HG03575 (cell line): ENCODE results near the gene ZGRF1.

Experiments used
- ATAC-seq: cut with Tn5 transposase; IDR thresholded peaks from one replicate; pipeline ENCODE4 v1.9.1; 2021; ENCODE audit not compliant: unreplicated experiment, insufficient number of reproducible peaks, low FRiP score; ENCODE audit errors: extremely low read depth

Gene ZGRF1

DNA sequence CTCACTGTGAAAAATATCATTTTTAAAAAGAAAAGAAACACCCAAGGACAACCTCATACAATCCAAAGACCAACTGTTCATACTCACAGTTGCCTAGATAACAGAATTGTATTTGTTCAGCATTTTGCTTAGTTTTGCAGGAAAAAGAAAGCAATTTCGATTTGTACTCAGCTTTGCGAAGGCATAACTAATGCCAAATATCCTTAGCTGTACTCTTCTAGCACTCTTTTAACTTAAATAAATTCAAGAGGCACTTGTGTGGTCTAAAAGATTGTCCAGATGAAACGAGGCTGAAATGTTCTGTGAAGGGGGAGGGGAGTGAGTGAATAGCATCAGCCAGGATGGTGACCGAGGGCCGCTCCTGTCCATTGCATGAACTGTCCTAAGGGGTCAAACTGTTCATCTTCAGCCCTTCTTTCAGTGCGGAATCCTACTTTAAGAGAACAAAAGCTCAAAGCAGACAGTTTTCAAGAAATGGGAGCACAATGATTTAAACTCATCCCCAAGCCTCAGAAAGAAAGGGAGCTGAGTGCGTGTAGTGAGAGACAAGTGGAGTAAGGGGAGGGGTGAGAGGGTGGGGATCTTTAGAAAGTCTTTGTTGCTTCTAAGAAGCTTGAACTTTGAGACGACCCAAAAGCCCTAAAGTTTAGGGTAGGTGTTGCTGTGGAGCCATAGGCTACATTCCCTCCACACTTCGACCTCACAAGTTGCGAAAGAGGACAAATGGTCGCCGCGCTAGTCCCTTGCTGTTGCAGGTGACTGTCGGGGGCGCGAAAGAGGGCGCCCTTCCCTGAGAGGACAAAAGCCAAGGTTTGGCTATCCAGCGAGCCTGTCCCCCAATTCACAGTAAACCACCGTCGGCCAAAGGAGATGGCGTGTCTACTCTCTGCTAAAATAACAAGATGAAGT lies 116.8 kb downstream of the ZGRF1 start:
- ATAC-seq, result no peak

DNA sequence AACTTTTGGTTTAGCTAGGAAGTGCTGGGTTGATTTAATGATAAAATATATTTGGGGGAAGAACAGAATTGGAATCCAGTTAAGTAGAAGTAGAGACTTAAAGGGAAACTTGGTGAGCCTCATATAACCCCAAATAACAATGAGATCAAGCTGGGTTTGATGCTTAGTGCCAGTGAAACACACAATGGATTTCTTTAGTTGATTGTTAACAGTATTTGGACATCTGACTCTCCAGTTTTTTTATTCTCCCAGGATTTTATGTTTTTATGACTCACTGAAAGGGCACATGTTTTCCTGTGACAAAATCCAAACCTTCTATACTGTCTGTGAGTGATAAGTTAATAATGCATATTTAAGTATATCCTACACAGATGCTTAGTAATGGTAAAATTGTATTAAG lies 118.0 kb downstream of the ZGRF1 start:
- ATAC-seq, result no peak

DNA sequence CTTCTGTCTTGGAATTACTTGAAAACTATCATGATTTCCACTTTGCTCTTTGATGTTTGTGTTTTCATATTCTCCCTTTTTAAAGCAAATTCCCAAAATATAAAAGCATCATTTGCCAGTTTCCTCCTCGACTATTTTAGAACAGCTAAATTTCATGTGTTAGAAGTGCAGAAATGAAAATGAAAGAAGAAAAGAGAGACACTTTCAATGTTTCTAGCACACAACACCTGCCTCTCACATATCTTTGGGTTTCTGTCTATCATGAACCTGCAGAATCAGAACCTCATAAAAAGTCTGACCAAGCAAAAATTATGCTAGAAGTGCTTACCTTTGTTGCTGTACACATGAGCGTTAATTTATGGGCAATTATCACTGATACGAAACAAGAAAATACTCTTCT lies 118.8 kb downstream of the ZGRF1 start:
- ATAC-seq, result no peak

DNA sequence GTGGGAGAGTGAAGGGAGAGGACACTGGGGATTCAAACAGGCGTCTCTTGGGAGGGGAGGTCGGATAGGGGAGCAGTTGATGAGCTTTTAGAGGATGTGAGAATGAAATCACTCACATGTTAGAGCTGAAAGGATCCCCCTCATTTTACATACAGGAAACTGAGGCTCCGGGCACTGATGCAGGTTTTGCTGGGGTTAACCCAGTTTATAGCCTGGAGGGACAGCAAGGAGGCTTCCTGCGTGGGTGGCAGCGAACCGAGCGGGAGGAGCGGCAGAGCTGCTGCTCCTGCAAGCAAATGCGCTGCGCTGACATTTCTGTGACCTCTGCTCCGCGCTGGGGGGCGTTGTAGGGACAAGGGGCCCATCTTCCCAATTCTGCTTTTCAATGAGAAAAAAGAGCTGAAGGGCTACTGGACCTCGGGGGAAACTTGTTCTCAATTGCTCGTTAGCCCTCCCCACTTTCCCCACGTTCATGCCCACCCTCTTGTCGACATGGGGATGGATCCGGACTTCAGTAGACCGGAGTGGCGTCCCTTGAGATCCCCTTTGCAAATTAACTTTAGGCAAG lies 119.6 kb downstream of the ZGRF1 start:
- ATAC-seq, result no peak

DNA sequence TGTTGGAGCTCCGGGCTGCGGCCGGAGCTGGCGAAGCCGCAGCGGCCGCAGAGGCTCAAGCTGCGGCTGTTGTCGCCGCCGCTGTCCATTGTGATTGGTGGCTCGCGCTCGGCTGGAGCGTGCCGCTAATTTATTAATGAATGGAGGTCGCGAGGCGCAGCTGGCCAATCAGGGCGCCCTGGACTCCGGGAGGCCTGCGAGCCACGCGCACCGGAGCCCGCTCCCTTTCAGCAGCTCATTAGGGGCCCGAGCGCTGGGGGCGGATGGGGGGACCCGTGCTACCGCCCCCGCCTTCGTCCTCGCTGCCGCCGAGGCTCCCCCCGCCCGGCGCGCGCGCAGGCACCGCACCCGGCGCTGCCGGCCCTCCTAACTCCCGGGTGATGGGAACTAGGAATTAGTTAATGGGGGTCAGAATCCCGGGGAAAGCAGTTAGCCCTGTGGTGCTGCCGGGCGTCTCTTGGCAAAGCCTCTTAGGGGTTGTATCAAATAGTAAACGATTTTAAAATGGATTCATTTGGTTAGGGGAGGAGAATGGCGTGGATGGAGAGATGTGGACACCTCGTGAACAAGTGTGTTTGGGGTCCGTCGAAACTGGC lies 120.1 kb downstream of the ZGRF1 start:
- ATAC-seq, result no peak

DNA sequence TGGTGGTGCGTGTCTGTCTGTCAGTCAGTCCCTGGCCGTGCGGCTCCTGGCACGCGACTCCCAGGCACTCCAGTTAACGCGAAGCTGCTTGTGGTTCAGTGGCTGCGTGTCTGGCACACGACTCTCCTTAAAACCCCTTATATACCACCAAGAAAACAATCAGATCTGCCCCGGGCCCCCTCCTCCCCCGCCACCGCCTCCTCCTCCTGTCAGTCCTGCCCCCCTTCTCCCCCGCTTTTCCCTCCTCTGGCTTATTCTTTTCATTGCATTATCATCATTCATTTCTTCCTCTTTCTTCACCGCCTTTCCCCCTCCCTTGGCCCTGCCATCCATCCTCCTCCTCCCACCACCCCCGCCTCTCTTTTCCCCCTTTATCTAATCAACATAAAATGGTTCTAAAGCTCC lies 120.6 kb downstream of the ZGRF1 start, which contains the start of gene NEUROG2:
TSS of gene NEUROG2 (minus strand) at position 115 of the 405 bp plus-strand sequence. CDS start 705 bp downstream, outside the sequence.
- no peak for ATAC-seq

DNA sequence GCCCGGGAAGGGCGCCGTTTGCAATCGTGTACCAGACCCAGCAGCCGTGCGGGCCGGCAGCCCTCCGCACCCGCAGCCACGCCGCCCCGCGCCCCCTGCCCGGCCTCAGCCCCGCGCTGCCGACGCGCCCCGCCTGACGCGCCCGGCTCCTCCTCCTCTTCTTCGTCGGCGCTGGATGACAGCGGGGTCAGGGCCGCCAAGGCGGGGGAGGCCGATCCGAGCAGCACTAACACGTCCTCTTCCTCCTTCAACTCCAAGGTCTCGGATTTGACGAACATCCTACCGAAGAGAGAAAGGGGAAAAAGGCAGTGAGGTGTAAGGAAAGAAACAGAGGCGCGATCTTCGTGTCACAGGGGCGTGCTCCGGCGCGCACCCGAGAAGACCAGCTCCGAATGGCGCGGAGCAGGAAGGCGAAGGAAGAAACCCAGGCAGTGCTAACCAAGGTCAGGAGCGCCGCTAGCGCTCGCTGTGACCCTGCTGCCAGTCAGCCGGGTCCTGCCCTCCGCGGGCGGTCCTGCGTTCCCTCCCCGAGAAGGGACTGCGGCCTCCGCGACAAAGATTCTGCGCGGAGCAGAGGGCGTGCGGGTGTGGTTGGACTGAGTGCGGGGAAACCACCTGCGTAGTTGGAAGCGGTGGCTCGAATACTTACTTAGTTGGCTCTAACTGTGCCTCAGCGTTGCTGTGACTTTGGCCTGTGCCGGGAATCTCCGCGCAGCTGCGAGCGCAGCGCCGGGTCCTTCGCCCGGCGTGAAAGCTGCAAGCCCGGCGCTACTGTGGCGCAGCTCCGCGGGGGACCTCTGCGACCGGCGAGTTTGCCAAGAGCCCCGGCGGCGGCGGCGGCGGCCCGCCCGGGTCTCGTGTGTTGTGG lies 121.3 kb downstream of the ZGRF1 start:
- ATAC-seq, result no peak

DNA sequence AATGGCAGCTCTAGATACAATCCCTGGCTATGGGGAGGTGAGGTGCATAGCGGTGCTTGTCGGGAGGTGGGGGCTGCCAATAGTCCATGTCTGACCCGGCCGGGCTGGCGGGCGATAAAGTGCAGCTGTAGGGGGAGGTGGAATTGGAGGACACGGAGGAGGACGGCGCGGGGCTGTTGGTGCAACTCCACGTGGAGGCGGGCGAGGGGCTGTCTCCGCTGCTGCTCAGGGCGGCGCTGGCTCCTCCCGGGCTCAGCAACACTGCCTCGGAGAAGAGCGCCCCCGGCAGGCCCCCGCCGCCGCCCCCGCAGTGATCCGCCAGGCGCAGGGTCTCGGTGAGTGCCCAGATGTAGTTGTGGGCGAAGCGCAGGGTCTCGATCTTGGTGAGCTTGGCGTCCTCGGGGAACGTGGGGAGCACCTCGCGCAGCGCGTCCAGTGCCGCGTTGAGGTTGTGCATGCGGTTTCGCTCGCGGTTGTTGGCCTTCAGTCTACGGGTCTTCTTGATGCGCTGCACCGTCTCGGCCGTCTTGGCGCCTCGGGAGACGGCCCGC lies 122.0 kb downstream of the ZGRF1 start:
- ATAC-seq, result no peak

DNA sequence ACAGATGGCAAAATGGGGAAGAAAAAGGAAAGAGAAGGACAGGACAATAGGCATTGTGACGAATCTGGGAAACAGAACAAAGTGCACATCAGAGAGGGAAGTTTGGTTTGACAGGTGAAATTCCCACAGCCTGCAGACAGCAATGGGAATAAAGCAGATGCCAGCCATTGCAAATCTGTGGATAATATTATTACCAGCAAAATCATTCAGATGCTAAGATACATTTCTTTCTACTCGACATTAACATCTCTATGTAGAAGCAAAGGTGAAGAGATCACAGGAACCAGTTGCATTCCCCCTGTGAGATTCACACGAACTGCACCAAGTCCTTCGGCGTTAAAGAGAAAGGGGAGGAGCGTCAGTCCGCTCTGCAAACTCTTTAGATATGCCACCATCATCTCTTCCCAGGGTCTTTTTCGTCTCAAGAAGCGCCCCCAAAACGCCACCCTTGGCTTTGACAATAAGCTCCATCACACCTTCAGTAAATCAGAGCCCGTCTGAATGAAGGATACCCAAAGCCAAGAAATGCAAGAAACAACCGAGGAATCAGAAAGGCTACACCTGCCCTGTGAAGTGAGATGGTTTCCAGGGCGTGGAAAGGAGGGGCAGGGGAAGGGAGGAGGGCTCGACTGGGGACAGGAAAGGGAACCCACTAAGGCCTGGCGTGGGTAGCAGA lies 122.6 kb downstream of the ZGRF1 start:
- ATAC-seq, result no peak

DNA sequence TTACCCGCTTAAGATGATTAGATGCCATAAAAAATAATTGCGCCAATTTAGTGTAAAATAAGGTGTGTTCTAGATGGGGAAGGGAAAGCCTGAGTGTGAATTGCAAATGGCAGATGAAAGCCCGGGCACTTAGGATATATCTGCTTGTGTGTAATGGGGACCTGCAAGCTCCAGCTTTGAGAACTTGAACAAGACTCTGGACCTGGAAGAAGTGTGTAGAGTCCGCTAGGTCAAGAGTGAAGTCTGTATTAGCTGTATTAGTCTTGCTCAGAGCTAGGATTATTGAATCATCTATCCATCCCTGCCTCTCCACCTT lies 124.9 kb downstream of the ZGRF1 start:
- ATAC-seq, result no peak

DNA sequence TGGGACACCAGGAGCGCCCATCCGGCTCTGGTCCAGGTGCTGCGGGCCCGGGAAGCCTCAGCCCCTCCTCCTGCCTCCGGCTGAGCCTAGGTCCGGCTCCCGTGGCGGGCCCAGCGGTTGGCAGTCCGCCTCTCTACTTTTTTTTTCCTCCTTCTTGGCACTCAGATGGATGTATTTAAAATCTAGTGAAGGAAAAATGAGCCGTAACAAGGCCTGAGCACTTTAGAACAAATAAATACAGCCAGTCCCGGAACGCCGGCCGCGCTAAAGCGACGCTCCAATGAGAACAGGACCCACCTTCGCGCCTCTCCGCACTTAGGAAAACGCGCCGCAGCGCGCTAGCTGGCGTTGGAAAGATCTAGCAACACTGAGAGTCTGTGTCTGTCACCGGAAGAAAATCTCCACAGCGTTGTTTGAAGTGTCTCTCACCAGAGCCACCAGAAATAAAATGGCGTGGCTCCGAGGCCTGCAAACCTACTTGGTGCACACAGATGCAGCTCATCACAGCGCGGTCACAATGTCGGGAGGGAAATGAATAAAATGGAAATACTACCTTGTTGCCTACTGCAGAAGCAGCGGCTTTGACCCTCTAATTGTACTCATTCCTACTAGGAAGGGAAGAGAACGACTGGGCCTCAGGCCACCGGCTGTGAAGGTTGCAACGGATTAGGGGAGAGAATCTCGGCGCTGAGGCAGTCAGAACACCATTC lies 125.5 kb downstream of the ZGRF1 start:
- ATAC-seq, result no peak

DNA sequence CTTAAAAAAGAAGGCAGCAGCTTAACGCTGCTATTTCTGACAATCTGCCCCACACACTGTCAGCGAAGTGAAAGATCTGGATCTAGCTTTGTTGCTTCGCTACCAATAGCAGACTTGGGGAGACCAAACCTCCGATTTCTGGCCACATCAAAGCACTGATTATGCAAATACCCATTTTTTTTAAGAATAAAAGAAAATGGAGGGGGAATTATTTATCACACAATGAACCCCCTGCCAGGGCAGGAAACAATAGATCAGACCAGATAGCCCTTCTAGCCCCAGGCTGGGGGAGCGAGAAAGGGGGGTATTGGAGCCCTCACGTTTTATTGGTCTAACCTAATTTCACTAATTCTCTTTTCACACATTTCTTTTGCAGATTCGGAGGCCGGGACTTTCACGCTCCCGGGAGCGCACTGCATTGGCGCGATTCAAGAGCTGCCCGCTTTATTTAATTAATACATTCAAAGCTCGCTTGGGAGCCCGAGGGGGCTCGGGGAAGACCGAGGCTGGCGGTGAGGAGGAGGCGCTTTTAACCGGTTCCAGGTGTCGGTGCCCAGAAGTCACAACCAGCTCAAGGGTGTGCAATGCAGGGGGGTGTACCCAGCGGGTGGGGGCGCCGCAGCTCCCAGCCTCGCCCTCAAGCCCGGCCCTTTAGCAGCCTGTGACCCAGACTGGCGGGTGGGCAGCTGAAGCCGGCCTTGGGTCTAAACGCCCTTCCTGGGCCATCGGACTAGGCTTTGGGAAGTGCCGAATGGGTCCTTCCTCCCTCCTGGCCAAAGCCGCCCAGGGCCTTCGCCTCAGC lies 126.2 kb downstream of the ZGRF1 start:
- ATAC-seq, result no peak

DNA sequence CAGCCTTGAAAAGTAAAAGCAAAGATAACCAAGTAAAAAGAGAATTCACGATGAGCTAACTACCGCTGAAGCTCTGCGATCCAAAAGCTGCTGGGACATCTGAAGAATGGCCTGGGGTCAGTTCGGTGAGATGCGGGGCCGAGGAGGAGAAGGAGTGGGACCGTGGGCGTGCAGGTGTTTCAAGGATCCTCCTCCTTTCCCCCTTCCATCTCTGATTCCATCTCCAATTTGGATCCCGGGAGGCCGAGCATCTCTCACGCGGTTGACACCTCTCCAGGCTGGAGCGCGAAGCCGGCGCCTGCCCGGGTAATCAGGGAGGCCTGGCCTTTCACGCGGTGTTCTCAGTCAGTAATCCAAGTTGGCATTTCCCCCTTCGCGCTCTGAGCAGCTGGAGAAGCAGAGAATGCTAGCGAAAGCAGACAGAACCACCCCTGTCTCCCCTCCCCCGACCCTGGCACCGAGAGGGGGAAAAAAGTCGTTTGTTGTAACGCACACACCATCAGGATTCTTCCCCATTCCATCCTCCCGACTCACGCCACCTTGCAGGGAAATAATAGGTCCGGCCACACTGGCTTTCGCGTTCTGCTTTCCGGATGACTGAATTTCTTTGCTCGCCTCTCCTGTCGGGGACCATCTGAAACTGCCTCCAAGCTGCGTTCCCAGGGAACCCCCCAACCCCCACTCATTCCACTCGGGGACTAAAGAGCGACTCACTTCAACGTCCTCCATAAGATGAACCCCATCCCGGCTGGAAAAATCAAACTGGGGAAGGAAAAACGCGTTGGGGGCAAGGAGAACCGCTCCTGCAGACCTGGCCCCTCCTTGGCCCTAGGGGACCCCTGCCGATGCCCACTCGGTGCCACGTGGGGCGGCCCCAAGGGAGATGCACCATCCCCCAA lies 127.2 kb downstream of the ZGRF1 start:
- ATAC-seq, result no peak

DNA sequence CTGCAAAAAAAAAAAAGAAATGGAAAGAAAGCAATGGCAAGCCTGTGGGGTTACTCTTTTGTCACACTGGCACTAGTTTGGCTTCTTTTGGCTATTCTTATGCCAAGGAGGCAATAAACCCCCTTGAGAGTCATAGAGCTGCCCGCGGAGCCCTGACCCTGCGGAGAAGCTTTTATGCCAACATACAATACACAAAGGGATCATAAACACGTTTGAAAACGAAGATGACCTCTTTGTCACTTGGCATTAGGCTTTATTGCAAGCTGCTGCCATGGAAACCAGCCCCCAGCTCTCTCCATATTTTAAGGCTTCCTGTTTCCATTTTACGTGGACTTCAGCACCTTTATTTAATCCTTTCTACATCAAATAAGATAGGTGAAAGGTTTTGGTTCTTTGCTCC lies 128.4 kb downstream of the ZGRF1 start:
- ATAC-seq, result no peak

DNA sequence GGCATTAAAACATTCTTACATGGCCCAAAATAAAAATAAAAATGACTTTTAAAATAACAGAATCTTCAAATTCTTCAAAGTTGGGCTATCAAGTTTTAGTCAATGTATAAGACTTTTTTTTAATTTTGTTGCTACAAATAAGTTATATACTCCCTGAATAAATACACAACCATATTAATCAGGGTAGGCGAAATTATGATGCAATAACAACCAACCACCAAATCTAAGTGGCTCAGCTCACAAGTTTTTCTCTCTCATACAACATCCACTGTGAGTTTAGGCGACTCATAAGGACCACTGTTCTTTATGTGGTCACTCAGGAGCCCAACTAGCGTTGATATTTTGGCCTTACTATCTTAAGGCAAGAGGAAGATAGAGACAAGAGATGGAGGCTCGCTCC lies 131.9 kb downstream of the ZGRF1 start:
- no peak for ATAC-seq

DNA sequence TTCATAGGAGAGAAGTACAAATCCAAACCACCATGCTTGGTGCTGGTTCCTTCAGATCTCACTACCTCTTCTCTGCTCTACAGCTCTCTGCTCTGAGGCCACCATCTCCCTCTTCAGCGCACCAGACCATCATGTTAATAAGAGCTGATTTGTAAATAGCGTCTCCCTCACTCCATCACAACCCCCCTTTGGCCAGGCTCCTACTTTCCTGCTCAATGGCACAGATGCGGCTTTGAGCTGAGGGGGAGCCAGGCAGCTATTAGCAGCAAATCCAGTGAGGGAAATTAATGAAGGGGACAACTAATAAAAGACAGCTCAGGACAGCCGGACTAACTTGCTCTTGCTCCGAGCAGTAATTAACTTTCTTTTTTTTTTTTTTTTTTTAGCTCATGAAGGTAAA lies 133.8 kb downstream of the ZGRF1 start:
- ATAC-seq, result no peak
